GM13976 (cell line): ENCODE results near the gene ADCY3.
"Not testable (repeated sequence)": the region's sequence is repeated elsewhere in the genome, so short reads cannot be mapped to it uniquely, and the experiment has no call there.

Source experiments
- DNase-seq: peaks from one replicate; pipeline ENCODE4 v3.0.0; 2012; ENCODE audit warnings: low spot score
- in situ Hi-C: fragments of 300-500 bp; cut with MboI; formaldehyde crosslinking; loops from one replicate; pipeline ENCODE4 v1.12.0; 2022; ENCODE audit warnings: low sequenced_read_pairs, mixed read lengths, inconsistent platforms; ENCODE audit not compliant: unreplicated experiment
- TF ChIP-seq, protein P1 (sequence below): IDR thresholded peaks from 2 replicates; pipeline ENCODE4 v1.5.1; 2012; ENCODE audit warnings: borderline replicate concordance, mild to moderate bottlenecking; ENCODE audit not compliant: insufficient read depth; ENCODE audit errors: extremely low read depth, missing control alignments, control extremely low read depth

The ADCY3 gene

DNA sequence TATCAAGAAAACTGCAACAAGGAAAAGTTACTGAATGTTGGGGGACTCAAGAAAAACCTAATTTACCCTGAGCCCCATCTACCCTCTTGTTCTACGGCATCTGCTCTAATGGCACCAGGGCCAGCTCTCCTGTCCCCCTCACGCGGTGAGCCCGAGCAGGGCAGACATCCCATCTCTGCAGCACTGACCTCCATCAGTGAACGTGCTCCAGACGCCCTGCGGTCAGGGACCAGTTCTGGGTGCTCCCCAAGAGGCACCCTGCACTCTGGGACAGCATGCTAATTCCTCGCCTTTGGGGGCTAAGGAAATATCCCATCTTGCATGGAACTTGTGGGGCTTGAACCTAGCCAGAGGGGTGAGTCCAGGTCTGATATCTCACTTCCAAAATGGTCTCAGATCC, 83.8 kb downstream of the ADCY3 start:
- TF ChIP-seq, protein P1, sequence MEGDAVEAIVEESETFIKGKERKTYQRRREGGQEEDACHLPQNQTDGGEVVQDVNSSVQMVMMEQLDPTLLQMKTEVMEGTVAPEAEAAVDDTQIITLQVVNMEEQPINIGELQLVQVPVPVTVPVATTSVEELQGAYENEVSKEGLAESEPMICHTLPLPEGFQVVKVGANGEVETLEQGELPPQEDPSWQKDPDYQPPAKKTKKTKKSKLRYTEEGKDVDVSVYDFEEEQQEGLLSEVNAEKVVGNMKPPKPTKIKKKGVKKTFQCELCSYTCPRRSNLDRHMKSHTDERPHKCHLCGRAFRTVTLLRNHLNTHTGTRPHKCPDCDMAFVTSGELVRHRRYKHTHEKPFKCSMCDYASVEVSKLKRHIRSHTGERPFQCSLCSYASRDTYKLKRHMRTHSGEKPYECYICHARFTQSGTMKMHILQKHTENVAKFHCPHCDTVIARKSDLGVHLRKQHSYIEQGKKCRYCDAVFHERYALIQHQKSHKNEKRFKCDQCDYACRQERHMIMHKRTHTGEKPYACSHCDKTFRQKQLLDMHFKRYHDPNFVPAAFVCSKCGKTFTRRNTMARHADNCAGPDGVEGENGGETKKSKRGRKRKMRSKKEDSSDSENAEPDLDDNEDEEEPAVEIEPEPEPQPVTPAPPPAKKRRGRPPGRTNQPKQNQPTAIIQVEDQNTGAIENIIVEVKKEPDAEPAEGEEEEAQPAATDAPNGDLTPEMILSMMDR, result no peak
- in situ Hi-C loops, result no loop called here

GRCh38 chr2:24835411-24835810, 84.6 kb downstream of the ADCY3 start:
- in situ Hi-C loops, DNase-seq: not testable (repeated sequence)

More for the DNA sequence above, 83.8 kb downstream of the ADCY3 start:
- no peak for DNase-seq

DNA sequence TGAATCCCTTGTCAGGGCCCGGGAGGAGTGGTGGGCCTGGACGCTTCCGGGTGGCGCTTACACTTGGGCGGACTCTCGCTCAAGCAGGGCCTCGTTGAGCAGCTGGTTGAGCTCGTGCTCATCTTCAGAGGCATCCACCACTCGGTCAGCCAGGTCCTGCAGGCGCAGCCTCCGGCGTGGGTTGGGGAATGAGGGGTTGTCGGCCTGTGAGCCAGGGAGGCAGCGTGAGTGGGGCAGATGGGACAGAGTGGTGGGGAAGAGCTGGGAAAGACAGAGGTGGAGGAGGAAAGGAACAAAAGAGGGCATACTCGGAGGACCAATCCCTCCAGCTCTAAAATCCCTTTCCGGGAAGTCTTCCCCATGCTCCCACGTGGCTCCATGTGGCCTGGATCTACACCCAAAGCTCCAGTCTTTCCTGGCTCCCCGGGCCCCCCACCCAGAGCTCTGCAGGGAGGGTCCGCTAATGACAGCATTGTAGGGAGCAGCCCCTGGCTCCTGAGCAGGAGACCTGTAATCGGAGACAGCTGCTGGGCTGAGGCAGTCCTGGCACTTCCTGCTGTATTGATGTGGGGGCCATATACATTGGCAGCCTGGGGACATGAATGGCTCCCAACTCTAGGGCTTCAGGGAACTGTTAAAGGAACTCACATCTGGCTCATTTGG, 85.2 kb downstream of the ADCY3 start:
- TF ChIP-seq, protein P1, result no peak
- in situ Hi-C loops, result no loop called here

GRCh38 chr2:24833821-24834732, 86.0 kb downstream of the ADCY3 start:
- no peak for DNase-seq
- in situ Hi-C loops, result no loop called here
- TF ChIP-seq, protein P1, result no peak

More for the DNA sequence above, 85.2 kb downstream of the ADCY3 start:
- DNase-seq, result no peak

- no peak for DNase-seq
- in situ Hi-C loops, result no loop called here
- TF ChIP-seq, protein P1, result no peak
Measured at GRCh38 chr2:24832931-24833701, 86.9 kb downstream of the ADCY3 start.

DNA sequence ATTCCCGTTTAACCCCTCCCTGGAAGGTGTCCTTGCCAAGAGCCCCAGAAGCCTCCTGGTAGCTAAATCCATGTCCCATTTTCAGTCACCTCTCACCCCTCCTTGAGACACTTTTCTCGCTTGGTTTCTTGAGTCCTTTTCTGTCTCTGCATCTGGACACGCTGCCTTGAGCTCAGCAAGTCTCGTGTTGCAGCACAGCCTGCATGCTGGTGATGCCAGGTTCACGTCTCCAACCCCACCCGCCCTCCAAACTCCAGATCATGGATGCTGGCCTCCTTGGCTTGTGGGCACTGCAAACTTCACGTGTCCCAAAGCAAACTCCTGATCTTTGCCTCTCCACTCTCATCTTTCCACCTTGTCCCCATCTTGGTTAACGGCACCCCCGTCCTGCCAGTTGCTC, 87.5 kb downstream of the ADCY3 start:
- in situ Hi-C loops, result no loop called here
- no peak for DNase-seq
- TF ChIP-seq, protein P1, result no peak
